KMS-11 (cell line): ENCODE results near the gene PTPRN2.

Experiments used
- H2AFZ ChIP-seq: fragments of 200-600 bp; sonication (generic); 2 replicates; pipeline ENCODE4 v1.6.1; 2016; ENCODE audit warnings: antibody characterized with exemption, mixed run types, low read depth
- H3K27ac ChIP-seq: fragments of 200-600 bp; sonication (generic); 2 replicates; pipeline ENCODE4 v1.6.1; 2016; ENCODE audit warnings: mild to moderate bottlenecking, mixed run types
- H3K27me3 ChIP-seq: fragments of 200-600 bp; sonication (generic); 2 replicates; pipeline ENCODE4 v1.6.1; 2017; ENCODE audit warnings: mild to moderate bottlenecking, low read depth, mixed run types, moderate library complexity; ENCODE audit not compliant: insufficient read depth
- H3K36me3 ChIP-seq: fragments of 200-600 bp; sonication (generic); 2 replicates; pipeline ENCODE4 v1.6.1; 2017; ENCODE audit warnings: mild to moderate bottlenecking, mixed run types; ENCODE audit not compliant: insufficient read depth
- H3K4me1 ChIP-seq: fragments of 200-600 bp; sonication (generic); 2 replicates; pipeline ENCODE4 v1.6.1; 2016; ENCODE audit warnings: mild to moderate bottlenecking, low read depth, mixed run types; ENCODE audit not compliant: poor library complexity, severe bottlenecking
- H3K4me2 ChIP-seq: fragments of 200-600 bp; sonication (generic); 2 replicates; pipeline ENCODE4 v1.7.0; 2016; ENCODE audit warnings: mild to moderate bottlenecking, mixed run types
- H3K4me3 ChIP-seq: fragments of 200-600 bp; sonication (generic); IDR thresholded peaks from 2 replicates; pipeline ENCODE4 v1.6.1; 2017; ENCODE audit warnings: low read depth, low read length, mixed read lengths; ENCODE audit not compliant: insufficient read depth
- H3K79me2 ChIP-seq: fragments of 200-600 bp; sonication (generic); 2 replicates; pipeline ENCODE4 v1.6.1; 2016; ENCODE audit warnings: low read depth, mixed run types; ENCODE audit not compliant: insufficient read depth
- H3K9ac ChIP-seq: fragments of 200-600 bp; sonication (generic); 2 replicates; pipeline ENCODE4 v1.6.1; 2016; ENCODE audit warnings: mild to moderate bottlenecking, mixed run types
- H4K20me1 ChIP-seq: fragments of 200-600 bp; sonication (generic); 2 replicates; pipeline ENCODE4 v1.6.1; 2016; ENCODE audit warnings: mild to moderate bottlenecking, mixed run types; ENCODE audit not compliant: insufficient read depth
- TF ChIP-seq, protein P1 (sequence below): fragments of 200-600 bp; sonication (generic); conservative IDR thresholded peaks from 2 replicates; pipeline ENCODE4 v1.6.1; 2017; ENCODE audit warnings: low read depth, mild to moderate bottlenecking, antibody characterized with exemption, low read length, moderate library complexity, mixed read lengths

PTPRN2 gene

DNA sequence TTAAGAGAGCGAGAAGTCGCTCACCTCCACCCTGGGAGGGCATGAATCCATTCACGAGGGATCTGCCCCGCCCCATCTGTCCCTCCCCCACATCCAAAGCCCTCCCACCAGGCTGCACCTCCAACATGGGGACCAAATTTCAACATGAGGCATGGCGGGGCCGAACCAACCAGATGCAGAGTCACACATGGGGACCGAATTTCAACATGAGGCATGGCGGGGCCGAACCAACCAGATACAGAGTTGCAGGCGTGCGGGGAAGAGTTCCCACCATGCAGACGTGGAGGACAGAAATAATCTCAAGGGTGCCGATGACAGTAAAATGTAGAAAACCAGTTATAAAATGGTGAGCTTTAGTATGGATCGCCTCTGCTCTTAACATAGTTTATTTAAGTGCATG, 686.5 kb downstream of the PTPRN2 start:
- Histone ChIP-seq H3K36me3 (no peaks in the 10 kb centered on the region), H3K27me3 (peaks cover 24% of the 10 kb centered on the region), H3K27ac (no peak overlapping the region), H3K79me2 (no peaks in the 10 kb centered on the region), H3K4me3 (no peak overlapping the region), H2AFZ (no peak overlapping the region), H3K4me2 (no peak overlapping the region), H3K9ac (no peak overlapping the region), H4K20me1 (no peaks in the 10 kb centered on the region), H3K4me1 (no peaks in the 10 kb centered on the region)
- TF ChIP-seq, protein P1, sequence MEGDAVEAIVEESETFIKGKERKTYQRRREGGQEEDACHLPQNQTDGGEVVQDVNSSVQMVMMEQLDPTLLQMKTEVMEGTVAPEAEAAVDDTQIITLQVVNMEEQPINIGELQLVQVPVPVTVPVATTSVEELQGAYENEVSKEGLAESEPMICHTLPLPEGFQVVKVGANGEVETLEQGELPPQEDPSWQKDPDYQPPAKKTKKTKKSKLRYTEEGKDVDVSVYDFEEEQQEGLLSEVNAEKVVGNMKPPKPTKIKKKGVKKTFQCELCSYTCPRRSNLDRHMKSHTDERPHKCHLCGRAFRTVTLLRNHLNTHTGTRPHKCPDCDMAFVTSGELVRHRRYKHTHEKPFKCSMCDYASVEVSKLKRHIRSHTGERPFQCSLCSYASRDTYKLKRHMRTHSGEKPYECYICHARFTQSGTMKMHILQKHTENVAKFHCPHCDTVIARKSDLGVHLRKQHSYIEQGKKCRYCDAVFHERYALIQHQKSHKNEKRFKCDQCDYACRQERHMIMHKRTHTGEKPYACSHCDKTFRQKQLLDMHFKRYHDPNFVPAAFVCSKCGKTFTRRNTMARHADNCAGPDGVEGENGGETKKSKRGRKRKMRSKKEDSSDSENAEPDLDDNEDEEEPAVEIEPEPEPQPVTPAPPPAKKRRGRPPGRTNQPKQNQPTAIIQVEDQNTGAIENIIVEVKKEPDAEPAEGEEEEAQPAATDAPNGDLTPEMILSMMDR, result no peak

DNA sequence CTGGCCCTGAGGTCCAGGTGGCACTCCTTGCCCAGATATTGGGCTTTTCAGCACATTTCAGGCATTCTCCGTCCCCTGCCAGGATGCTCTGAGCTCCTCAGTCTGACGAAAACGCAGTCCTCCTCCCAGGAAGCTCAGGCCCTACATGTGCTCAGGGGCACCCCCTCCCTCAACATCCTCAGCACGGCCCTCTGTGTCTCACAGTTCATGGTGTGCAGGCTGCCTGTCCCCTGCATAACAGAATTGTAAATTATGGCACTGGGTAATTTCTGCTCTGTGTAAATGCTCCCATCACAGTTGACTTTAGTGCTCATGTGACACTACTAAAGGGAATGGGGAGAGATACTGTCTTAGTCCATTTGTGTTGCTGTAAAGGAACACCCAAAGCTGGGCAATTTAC, 687.1 kb downstream of the PTPRN2 start:
- TF ChIP-seq, protein P1, result no peak
- H3K4me2 ChIP-seq, result no peak overlapping the region
- H3K36me3 ChIP-seq, result no peaks in the 10 kb centered on the region
- no peak overlapping the region for H3K4me3 ChIP-seq
- peaks cover 24% of the 10 kb centered on the region for H3K27me3 ChIP-seq
- H3K4me1 ChIP-seq, result no peaks in the 10 kb centered on the region
- no peak overlapping the region for H3K27ac ChIP-seq
- no peaks in the 10 kb centered on the region for H4K20me1 ChIP-seq
- H3K79me2 ChIP-seq, result no peaks in the 10 kb centered on the region
- no peak overlapping the region for H3K9ac ChIP-seq
- H2AFZ ChIP-seq, result no peak overlapping the region

- Histone ChIP-seq H3K9ac (no peak overlapping the region), H3K27me3 (peaks cover 19% of the 10 kb centered on the region), H3K4me1 (no peaks in the 10 kb centered on the region), H3K79me2 (no peaks in the 10 kb centered on the region), H4K20me1 (no peaks in the 10 kb centered on the region), H3K4me2 (no peak overlapping the region), H3K4me3 (no peak overlapping the region), H3K27ac (no peak overlapping the region), H3K36me3 (no peaks in the 10 kb centered on the region), H2AFZ (no peak overlapping the region)
- TF ChIP-seq, protein P1, result no peak
These were observed 687.6 kb downstream of the PTPRN2 start for GRCh38 chr7:157900011-157900410.

DNA sequence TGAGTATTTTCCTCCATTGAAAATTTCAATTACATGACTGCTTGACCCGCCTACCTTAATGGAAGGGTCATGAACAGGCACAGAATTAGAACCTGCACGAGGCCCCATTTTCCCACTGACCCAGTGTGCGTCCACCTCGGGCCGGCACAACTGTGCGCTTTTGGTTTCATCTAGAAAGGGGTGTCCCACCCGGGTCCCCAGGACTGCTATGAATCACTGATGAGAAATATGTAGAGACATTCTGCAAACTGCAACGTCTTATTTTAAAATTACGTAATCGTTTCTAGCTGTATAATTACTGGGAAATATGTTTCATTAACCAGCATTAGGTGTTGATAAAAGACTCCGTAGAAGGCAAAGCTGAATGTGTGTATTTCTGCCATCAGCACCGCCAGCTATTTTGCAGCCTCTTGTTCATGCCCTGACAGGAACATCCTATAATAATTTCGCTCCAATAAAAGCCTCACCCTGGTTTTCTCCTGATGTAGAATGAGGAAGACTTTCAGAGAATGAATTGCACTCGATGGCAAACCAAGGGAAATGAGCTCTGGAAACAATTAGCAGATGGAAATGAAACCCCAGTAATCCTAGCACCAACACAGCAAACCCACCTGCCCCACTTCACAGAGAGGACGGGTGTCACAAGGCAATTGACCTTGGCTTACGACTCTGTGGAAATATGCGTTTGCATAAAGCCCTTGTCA, 688.7 kb downstream of the PTPRN2 start:
- TF ChIP-seq, protein P1, result no peak
- H3K4me1 ChIP-seq, result no peaks in the 10 kb centered on the region
- H3K79me2 ChIP-seq, result no peaks in the 10 kb centered on the region
- no peaks in the 10 kb centered on the region for H4K20me1 ChIP-seq
- no peak overlapping the region for H3K4me2 ChIP-seq
- H3K4me3 ChIP-seq, result no peak overlapping the region
- H3K36me3 ChIP-seq, result no peaks in the 10 kb centered on the region
- no peak overlapping the region for H3K9ac ChIP-seq
- H2AFZ ChIP-seq, result no peak overlapping the region
- H3K27me3 ChIP-seq, result peaks cover 12% of the 10 kb centered on the region; the same call in 1 of the 2 replicates
- no peak overlapping the region for H3K27ac ChIP-seq
